ENCODE measurements around the gene BSPH1.

BSPH1 gene

GRCh38 chr19:48030073-48030472, 38.1 kb upstream of the BSPH1 start:
- CTCF ChIA-PET, result no interaction called here
- no peak overlapping the region for H3K4me3 ChIP-seq (ENCODE audit: low read depth, low read length)
- POLR2A ChIA-PET, result no interaction called here
- no peak overlapping the region for H3K27ac ChIP-seq (ENCODE audit: extremely low read depth, low read depth, low read length)
- no peaks in the 10 kb centered on the region for H3K9me3 ChIP-seq (ENCODE audit: control insufficient read depth, insufficient read depth, low read depth, low read length)
- TF ChIP-seq, protein P1, sequence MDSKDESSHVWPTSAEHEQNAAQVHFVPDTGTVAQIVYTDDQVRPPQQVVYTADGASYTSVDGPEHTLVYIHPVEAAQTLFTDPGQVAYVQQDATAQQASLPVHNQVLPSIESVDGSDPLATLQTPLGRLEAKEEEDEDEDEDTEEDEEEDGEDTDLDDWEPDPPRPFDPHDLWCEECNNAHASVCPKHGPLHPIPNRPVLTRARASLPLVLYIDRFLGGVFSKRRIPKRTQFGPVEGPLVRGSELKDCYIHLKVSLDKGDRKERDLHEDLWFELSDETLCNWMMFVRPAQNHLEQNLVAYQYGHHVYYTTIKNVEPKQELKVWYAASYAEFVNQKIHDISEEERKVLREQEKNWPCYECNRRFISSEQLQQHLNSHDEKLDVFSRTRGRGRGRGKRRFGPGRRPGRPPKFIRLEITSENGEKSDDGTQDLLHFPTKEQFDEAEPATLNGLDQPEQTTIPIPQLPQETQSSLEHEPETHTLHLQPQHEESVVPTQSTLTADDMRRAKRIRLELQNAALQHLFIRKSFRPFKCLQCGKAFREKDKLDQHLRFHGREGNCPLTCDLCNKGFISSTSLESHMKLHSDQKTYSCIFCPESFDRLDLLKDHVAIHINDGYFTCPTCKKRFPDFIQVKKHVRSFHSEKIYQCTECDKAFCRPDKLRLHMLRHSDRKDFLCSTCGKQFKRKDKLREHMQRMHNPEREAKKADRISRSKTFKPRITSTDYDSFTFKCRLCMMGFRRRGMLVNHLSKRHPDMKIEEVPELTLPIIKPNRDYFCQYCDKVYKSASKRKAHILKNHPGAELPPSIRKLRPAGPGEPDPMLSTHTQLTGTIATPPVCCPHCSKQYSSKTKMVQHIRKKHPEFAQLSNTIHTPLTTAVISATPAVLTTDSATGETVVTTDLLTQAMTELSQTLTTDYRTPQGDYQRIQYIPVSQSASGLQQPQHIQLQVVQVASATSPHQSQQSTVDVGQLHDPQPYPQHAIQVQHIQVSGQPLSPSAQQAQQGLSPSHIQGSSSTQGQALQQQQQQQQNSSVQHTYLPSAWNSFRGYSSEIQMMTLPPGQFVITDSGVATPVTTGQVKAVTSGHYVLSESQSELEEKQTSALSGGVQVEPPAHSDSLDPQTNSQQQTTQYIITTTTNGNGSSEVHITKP (tag by site-specific recombination; IDR thresholded peaks at IDR 0.05), result peak; percentile 67
- TF ChIP-seq, protein P2, sequence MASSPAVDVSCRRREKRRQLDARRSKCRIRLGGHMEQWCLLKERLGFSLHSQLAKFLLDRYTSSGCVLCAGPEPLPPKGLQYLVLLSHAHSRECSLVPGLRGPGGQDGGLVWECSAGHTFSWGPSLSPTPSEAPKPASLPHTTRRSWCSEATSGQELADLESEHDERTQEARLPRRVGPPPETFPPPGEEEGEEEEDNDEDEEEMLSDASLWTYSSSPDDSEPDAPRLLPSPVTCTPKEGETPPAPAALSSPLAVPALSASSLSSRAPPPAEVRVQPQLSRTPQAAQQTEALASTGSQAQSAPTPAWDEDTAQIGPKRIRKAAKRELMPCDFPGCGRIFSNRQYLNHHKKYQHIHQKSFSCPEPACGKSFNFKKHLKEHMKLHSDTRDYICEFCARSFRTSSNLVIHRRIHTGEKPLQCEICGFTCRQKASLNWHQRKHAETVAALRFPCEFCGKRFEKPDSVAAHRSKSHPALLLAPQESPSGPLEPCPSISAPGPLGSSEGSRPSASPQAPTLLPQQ (tag by site-specific recombination; IDR thresholded peaks at IDR 0.05), result no peak
- H3K4me1 ChIP-seq (ENCODE audit: control insufficient read depth, insufficient read depth, low read length), result no peaks in the 10 kb centered on the region
- no peaks in the 10 kb centered on the region for H3K36me3 ChIP-seq (ENCODE audit: control insufficient read depth in 2 of 2, insufficient read depth in 1 of 2, low read length in 2 of 2)

- no peak for TF ChIP-seq ZNF148 (tag by site-specific recombination; IDR thresholded peaks at IDR 0.05; ENCODE audit: borderline replicate concordance)
- TF ChIP-seq TSHZ1 (tag by site-specific recombination; IDR thresholded peaks at IDR 0.05; ENCODE audit: borderline replicate concordance), result no peak
- no peak for TF ChIP-seq ZNF37A (tag by site-specific recombination; IDR thresholded peaks at IDR 0.05)
- no peak for TF ChIP-seq ZNF610 (tag by site-specific recombination; IDR thresholded peaks at IDR 0.05; ENCODE audit: borderline replicate concordance)
- peak; percentile 81 for TF ChIP-seq ZNF596 (tag by site-specific recombination; IDR thresholded peaks at IDR 0.05)
- no peak overlapping the region for H3K27ac ChIP-seq (ENCODE audit: extremely low read depth, low read depth, low read length)
- no peaks in the 10 kb centered on the region for H3K9me3 ChIP-seq (ENCODE audit: control insufficient read depth, insufficient read depth, low read depth, low read length)
- CTCF ChIA-PET, result interaction anchor here (0.6 kb wide), 1 partner anchor 103 kb away, joined by 4 read pairs; no protein-coding TSS in a partner anchor
- no peaks in the 10 kb centered on the region for H3K36me3 ChIP-seq (ENCODE audit: control insufficient read depth in 2 of 2, insufficient read depth in 1 of 2, low read length in 2 of 2)
- POLR2A ChIA-PET, result no interaction called here
- H3K4me1 ChIP-seq (ENCODE audit: control insufficient read depth, insufficient read depth, low read length), result no peaks in the 10 kb centered on the region
- no peak overlapping the region for H3K4me3 ChIP-seq (ENCODE audit: low read depth, low read length)
These were observed 37.5 kb upstream of the BSPH1 start for GRCh38 chr19:48029431-48029830.

DNA sequence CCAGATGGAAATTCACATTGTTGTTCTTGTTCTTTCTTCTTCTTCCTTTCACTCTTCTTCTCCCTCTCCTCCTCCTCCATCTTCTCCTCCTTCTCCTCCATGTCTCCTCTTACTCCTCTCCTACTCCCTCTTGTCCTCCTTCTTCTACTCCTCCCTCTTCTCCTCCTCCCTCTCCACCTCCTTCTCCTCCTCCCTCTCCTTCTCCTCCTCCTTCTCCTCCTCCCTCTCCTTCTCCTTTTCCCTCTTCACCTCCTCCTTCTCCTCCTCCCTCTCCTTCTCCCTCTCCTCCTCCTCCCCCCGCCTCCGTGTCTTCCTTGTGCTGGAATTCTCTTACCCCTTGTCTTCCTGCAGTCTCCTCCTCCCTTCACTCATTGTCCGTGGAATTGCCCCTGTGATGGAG, 33.5 kb upstream of the BSPH1 start:
- POLR2A ChIA-PET, result no interaction called here
- CTCF ChIA-PET, result interaction anchor here (1.7 kb wide), 1 partner anchor 62 kb away, joined by 5 read pairs; no protein-coding TSS in a partner anchor
- Histone ChIP-seq H3K36me3 (ENCODE audit: control insufficient read depth in 2 of 2, insufficient read depth in 1 of 2, low read length in 2 of 2) (no peaks in the 10 kb centered on the region), H3K4me1 (ENCODE audit: control insufficient read depth, insufficient read depth, low read length) (no peaks in the 10 kb centered on the region), H3K4me3 (ENCODE audit: low read depth, low read length) (no peak overlapping the region), H3K9me3 (ENCODE audit: control insufficient read depth, insufficient read depth, low read depth, low read length) (no peaks in the 10 kb centered on the region), H3K27ac (ENCODE audit: extremely low read depth, low read depth, low read length) (no peak overlapping the region)
- no peak for TF ChIP-seq ZNF138 (tag by site-specific recombination; IDR thresholded peaks at IDR 0.05; ENCODE audit: borderline replicate concordance)
- 0 out of 2 replicates have a peak, but pooled peaks have one; percentile 63 for TF ChIP-seq ZNF621 (tag by site-specific recombination; IDR thresholded peaks at IDR 0.05)
- TF ChIP-seq ZNF544 (tag by site-specific recombination; IDR thresholded peaks at IDR 0.05), result 0 out of 2 replicates have a peak, but pooled peaks have one; percentile 13
- TF ChIP-seq, protein P3, sequence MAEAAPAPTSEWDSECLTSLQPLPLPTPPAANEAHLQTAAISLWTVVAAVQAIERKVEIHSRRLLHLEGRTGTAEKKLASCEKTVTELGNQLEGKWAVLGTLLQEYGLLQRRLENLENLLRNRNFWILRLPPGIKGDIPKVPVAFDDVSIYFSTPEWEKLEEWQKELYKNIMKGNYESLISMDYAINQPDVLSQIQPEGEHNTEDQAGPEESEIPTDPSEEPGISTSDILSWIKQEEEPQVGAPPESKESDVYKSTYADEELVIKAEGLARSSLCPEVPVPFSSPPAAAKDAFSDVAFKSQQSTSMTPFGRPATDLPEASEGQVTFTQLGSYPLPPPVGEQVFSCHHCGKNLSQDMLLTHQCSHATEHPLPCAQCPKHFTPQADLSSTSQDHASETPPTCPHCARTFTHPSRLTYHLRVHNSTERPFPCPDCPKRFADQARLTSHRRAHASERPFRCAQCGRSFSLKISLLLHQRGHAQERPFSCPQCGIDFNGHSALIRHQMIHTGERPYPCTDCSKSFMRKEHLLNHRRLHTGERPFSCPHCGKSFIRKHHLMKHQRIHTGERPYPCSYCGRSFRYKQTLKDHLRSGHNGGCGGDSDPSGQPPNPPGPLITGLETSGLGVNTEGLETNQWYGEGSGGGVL (tag by site-specific recombination; IDR thresholded peaks at IDR 0.05), result peak; percentile 28; the same call in 1 of the 2 replicates
- TF ChIP-seq ZNF549 (tag by site-specific recombination; IDR thresholded peaks at IDR 0.05), result no peak
- 0 out of 2 replicates have a peak, but pooled peaks have one; percentile 42 for TF ChIP-seq ZNF311 (tag by site-specific recombination; IDR thresholded peaks at IDR 0.05; ENCODE audit: borderline replicate concordance)
- no peak for TF ChIP-seq ZSCAN5A (tag by site-specific recombination; IDR thresholded peaks at IDR 0.05)
- no peak for TF ChIP-seq ZNF626 (tag by site-specific recombination; IDR thresholded peaks at IDR 0.05)
